C4-2B (cell line): ENCODE results near the gene WDR90.
A peak's percentile ranks its signal among the peaks of the same experiment; 100 is the strongest.

ENCODE experiments used
- ZFX ChIP-seq: fragments of 450-650 bp; IDR thresholded peaks from 2 replicates; pipeline ENCODE4 v1.6.1; 2017
- TF ChIP-seq, protein P1 (sequence below): fragments of 450-650 bp; conservative IDR thresholded peaks from 2 replicates; pipeline ENCODE4 v1.5.1; 2017; ENCODE audit warnings: mild to moderate bottlenecking

DNA sequence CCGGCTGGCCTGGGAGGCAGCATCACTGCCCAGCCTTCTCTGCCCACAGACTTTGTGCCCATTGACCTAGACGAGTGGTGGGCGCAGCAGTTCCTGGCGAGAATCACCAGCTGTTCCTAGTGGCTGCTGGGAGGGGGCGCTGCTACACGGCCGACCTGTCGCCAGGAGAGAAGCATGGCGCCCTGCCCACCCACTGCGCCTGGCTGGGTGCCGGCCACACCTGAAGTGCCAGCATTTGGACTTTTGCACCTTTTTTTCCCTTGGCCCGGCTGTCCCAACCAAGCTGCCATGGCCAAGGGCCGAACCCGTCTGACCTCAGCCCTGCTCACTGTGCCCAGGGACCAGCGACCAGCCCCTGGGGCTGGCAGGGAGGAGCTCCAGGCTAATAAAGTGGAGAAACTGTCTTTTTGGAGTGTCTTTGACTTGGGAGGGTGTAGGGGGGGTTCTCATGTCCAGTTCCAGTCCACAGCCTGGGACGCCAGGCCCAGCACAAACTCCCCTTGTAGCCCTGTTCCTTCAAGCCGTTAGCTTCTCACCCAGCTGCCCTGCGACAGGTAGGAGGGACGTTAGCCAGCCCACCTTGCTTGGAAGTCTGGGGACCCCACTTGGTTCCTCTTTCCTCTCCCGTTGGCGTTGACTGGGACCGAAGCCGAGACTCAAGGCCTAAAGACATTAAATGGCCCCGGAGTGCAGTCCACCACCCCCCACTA lies 939 bp upstream of the WDR90 start:
- TF ChIP-seq, protein P1, sequence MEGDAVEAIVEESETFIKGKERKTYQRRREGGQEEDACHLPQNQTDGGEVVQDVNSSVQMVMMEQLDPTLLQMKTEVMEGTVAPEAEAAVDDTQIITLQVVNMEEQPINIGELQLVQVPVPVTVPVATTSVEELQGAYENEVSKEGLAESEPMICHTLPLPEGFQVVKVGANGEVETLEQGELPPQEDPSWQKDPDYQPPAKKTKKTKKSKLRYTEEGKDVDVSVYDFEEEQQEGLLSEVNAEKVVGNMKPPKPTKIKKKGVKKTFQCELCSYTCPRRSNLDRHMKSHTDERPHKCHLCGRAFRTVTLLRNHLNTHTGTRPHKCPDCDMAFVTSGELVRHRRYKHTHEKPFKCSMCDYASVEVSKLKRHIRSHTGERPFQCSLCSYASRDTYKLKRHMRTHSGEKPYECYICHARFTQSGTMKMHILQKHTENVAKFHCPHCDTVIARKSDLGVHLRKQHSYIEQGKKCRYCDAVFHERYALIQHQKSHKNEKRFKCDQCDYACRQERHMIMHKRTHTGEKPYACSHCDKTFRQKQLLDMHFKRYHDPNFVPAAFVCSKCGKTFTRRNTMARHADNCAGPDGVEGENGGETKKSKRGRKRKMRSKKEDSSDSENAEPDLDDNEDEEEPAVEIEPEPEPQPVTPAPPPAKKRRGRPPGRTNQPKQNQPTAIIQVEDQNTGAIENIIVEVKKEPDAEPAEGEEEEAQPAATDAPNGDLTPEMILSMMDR, result peak; percentile 88
- TF ChIP-seq ZFX, result no peak
